Liver (tissue), 9 donors: ENCODE data around the gene PLEKHG4. TPM values are rescaled to one million over a fixed set of nuclear protein-coding genes. Genes with fewer than 3 reads are reported as not detected.
A peak's percentile ranks its signal among the peaks of the same experiment; 100 is the strongest.

Experiments used
- DNase-seq: peaks from one replicate; pipeline ENCODE4 v3.0.0-alpha.2; 2017; ENCODE audit warnings: low spot score
- H3K27ac ChIP-seq, 2 donors: one replicate each; pipeline ENCODE4 v1.7.0; 2013; ENCODE audit warnings: inconsistent platforms in 2 of 2, low read length in 2 of 2, control low read depth in 1 of 2, low read depth in 1 of 2, mild to moderate bottlenecking in 1 of 2
- H3K27me3 ChIP-seq, 4 donors: one replicate each; pipeline versions ENCODE4 v1.6.1 to v1.7.0; 2013; ENCODE audit warnings: low read length in 3 of 4, inconsistent platforms in 1 of 4, mild to moderate bottlenecking in 1 of 4, moderate library complexity in 1 of 4; ENCODE audit not compliant: control insufficient read depth in 4 of 4, insufficient read depth in 4 of 4
- H3K36me3 ChIP-seq, 4 donors: one replicate each; pipeline versions ENCODE4 v1.6.1 to v1.7.0; 2013; ENCODE audit warnings: low read length in 3 of 4, mild to moderate bottlenecking in 3 of 4, low read depth in 1 of 4, moderate library complexity in 1 of 4; ENCODE audit not compliant: control insufficient read depth in 4 of 4, insufficient read depth in 3 of 4
- H3K4me1 ChIP-seq, 4 donors: one replicate each; pipeline versions ENCODE4 v1.6.1 to v1.7.0; 2013; ENCODE audit warnings: low read length in 3 of 4, mild to moderate bottlenecking in 3 of 4, moderate library complexity in 1 of 4; ENCODE audit not compliant: control insufficient read depth in 4 of 4, insufficient read depth in 4 of 4
- H3K4me3 ChIP-seq, 3 donors: one replicate each; pipeline versions ENCODE4 v1.6.1 to v1.7.0; 2013; ENCODE audit warnings: low read length in 3 of 3, control low read depth in 1 of 3, low read depth in 1 of 3, mild to moderate bottlenecking in 1 of 3
- H3K9ac ChIP-seq, 2 donors: one replicate each; pipeline ENCODE4 v1.7.0; 2013; ENCODE audit warnings: low read length in 2 of 2, mild to moderate bottlenecking in 2 of 2, moderate library complexity in 2 of 2, control low read depth in 1 of 2, low read depth in 1 of 2
- H3K9me3 ChIP-seq, 4 donors: one replicate each; pipeline versions ENCODE4 v1.6.1 to v1.7.0; 2013; ENCODE audit warnings: low read length in 3 of 4; ENCODE audit not compliant: control insufficient read depth in 4 of 4
- CTCF ChIP-seq: fragments of 150-350 bp; IDR thresholded peaks from 2 replicates; pipeline ENCODE4 v1.5.1; 2017; ENCODE audit warnings: improper control_type of control experiment, low read depth, low read length; ENCODE audit not compliant: missing input control
- EGR1 ChIP-seq, 2 donors: IDR thresholded peaks; 2 replicates each; pipeline ENCODE4 v1.6.1; 2016 to 2018; ENCODE audit warnings: antibody characterized with exemption in 2 of 2, low read depth in 2 of 2
- FOXA1 ChIP-seq: IDR thresholded peaks from 2 replicates; pipeline ENCODE4 v1.6.1; 2016; ENCODE audit warnings: antibody characterized with exemption
- FOXA2 ChIP-seq: IDR thresholded peaks from 2 replicates; pipeline ENCODE4 v1.6.1; 2016; ENCODE audit warnings: antibody characterized with exemption
- HNF4A ChIP-seq, 2 donors: conservative IDR thresholded peaks; 2 replicates each; pipeline ENCODE4 v1.6.1; 2016; ENCODE audit warnings: antibody characterized with exemption in 2 of 2, mild to moderate bottlenecking in 2 of 2
- HNF4G ChIP-seq: IDR thresholded peaks from 2 replicates; pipeline ENCODE4 v1.6.1; 2016; ENCODE audit warnings: antibody characterized with exemption
- JUND ChIP-seq, 2 donors: IDR thresholded peaks; 2 replicates each; pipeline ENCODE4 v1.6.1; 2016; ENCODE audit warnings: antibody characterized with exemption in 2 of 2
- NR2F2 ChIP-seq: IDR thresholded peaks from 2 replicates; pipeline ENCODE4 v1.6.1; 2016; ENCODE audit warnings: antibody characterized with exemption
- RAD21 ChIP-seq, 2 donors: IDR thresholded peaks; 2 replicates each; pipeline ENCODE4 v1.6.1; 2016; ENCODE audit warnings: antibody characterized with exemption in 2 of 2, mild to moderate bottlenecking in 2 of 2
- REST ChIP-seq: IDR thresholded peaks from 2 replicates; pipeline ENCODE4 v1.6.1; 2016; ENCODE audit warnings: antibody characterized with exemption, mild to moderate bottlenecking
- RXRA ChIP-seq, 2 donors: IDR thresholded peaks; 2 replicates each; pipeline ENCODE4 v1.6.1; 2017 to 2018; ENCODE audit warnings: antibody characterized with exemption in 2 of 2, mild to moderate bottlenecking in 1 of 2
- TAF1 ChIP-seq: conservative IDR thresholded peaks from 2 replicates; pipeline ENCODE4 v1.6.1; 2016; ENCODE audit warnings: antibody characterized with exemption, mild to moderate bottlenecking
- YY1 ChIP-seq: IDR thresholded peaks from 2 replicates; pipeline ENCODE4 v1.6.1; 2016; ENCODE audit warnings: antibody characterized with exemption, mild to moderate bottlenecking
- WGBS: extraction: QIAGEN DNeasy Blood & Tissue Kit; methylation state at CpG from one replicate; pipeline ENCODE4 v1.1.7; 2013; 5-methylcytosine and 5-hydroxymethylcytosine counted together
- polyA plus RNA-seq, 2 donors: library from polyadenylated mRNA; stranded (reverse) in 1 of 2; unstranded in 1 of 2; fragments of 200-250 nt in 1 of 2; fragments of >200 nt in 1 of 2; fragmentation: Nextera tagmentation in 1 of 2; extraction: Ambion mirVana in 1 of 2; gene quantifications; one replicate each; pipeline versions ENCODE4 v1.2.1 to v1.2.3, GENCODE V29; 2013 to 2015
- total RNA-seq, 2 donors: library from RNA; depleted of rRNA; stranded (reverse); fragments of >200 nt; gene quantifications; one replicate each; pipeline ENCODE4 v1.2.3, GENCODE V29; 2014
- TF ChIP-seq, protein P1 (sequence below): IDR thresholded peaks from 2 replicates; pipeline ENCODE4 v1.6.1; 2016; ENCODE audit warnings: antibody characterized with exemption
- TF ChIP-seq, protein P2 (sequence below): IDR thresholded peaks from 2 replicates; pipeline ENCODE4 v1.6.1; 2016; ENCODE audit warnings: antibody characterized with exemption
- donor health status: healthy.
- donor health status: healthy.
- donor health status: healthy.
- donor health status: healthy.
- donor health status: healthy.

PLEKHG4 gene
- total and polyA plus RNA-seq, 4 donors: 0.21 to 2.6 (median 0.68) TPM

DNA sequence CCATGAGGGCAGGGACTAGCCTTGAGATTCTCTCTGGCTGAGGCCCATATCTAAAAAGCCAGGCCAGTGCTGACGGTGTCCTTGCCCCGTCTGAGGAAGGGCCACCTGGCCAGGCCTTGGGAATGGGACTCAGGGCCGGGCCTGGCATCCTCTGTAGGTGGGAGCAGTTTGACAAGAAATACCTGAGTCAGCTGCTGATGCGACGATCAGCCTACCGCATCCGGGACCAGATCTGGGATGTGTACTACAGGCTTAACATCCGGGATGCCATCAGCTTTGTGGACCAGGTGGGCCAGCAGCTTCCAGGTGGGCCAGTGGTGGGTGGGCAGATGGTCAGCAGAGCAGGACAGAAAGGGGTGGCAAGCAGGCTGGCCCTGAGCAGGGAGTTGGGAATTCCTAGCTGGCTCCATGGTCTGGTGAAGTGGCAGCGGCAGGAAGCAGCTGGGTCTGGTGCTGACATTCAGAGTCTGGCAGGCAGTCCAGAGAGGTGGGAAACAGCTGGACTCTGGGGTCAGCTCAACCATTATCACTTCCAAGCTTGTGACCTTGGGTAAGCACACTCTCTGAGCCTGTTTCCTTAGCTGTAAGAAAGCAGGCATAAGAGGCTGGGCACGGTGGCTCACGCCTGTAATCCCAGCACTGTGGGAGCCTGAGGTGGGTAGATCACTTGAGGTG, 21.0 kb upstream of the PLEKHG4 start:
- TF ChIP-seq HNF4A (conservative IDR thresholded peaks at IDR 0.05) (no peak), FOXA1 (no peak)
- Histone ChIP-seq H3K9ac (no peak overlapping the region), H3K27ac (no peak overlapping the region), H3K4me1 (no peaks in the 10 kb centered on the region), H3K4me3 (no peak overlapping the region), H3K9me3 (no peaks in the 10 kb centered on the region), H3K36me3 (no peaks in the 10 kb centered on the region), H3K27me3 (no peaks in the 10 kb centered on the region)
- no peak for DNase-seq
- WGBS: 84% methylated on average over 11 of the region's 11 CpGs

DNA sequence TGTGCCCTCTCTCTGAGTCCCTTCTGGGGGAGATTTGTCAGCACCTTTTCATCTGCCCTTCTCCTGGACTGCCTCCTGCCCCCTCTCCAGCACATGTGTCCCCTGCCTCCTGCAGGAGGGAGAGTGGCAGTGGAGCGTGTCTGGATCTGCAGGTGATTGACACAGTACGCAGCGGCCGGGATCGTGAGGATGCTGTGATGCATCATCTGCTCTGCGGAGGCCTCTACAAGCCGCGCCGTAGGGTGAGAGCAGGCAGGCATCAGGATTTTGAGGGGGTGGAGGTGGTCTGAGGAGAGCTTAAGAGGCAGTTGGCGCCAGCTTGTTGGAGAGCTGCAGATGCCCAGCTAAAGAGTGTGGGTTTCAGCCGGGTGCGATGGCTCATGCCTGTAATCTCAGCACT, 19.6 kb upstream of the PLEKHG4 start:
- DNase-seq: no peak
- H3K27ac ChIP-seq: no peak overlapping the region

GRCh38 chr16:67260426-67261063, 18.8 kb upstream of the PLEKHG4 start:
- H3K27me3 ChIP-seq: no peaks in the 10 kb centered on the region
- no peaks in the 10 kb centered on the region for H3K9me3 ChIP-seq
- H3K36me3 ChIP-seq: no peaks in the 10 kb centered on the region
- H3K4me1 ChIP-seq: no peaks in the 10 kb centered on the region
- DNase-seq: no peak
- H3K9ac ChIP-seq: no peak overlapping the region
- H3K27ac ChIP-seq: no peak overlapping the region
- H3K4me3 ChIP-seq: no peak overlapping the region
- WGBS: 75% methylated on average over 4 of the region's 4 CpGs
- TF ChIP-seq FOXA1 (no peak), JUND (IDR thresholded peaks at IDR 0.05) (no peak), TAF1 (no peak), FOXA2 (no peak), REST (no peak), HNF4G (no peak), YY1 (no peak), RAD21 (IDR thresholded peaks at IDR 0.05) (peak; percentile 74 to 75)

More for the DNA sequence above, 19.6 kb upstream of the PLEKHG4 start:
- H3K9ac ChIP-seq: no peak overlapping the region
- H3K27me3 ChIP-seq: no peaks in the 10 kb centered on the region
- TF ChIP-seq, protein P1, sequence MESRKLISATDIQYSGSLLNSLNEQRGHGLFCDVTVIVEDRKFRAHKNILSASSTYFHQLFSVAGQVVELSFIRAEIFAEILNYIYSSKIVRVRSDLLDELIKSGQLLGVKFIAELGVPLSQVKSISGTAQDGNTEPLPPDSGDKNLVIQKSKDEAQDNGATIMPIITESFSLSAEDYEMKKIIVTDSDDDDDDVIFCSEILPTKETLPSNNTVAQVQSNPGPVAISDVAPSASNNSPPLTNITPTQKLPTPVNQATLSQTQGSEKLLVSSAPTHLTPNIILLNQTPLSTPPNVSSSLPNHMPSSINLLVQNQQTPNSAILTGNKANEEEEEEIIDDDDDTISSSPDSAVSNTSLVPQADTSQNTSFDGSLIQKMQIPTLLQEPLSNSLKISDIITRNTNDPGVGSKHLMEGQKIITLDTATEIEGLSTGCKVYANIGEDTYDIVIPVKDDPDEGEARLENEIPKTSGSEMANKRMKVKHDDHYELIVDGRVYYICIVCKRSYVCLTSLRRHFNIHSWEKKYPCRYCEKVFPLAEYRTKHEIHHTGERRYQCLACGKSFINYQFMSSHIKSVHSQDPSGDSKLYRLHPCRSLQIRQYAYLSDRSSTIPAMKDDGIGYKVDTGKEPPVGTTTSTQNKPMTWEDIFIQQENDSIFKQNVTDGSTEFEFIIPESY: no peak
- TF ChIP-seq HNF4A (conservative IDR thresholded peaks at IDR 0.05) (no peak), HNF4G (no peak), CTCF (no peak), NR2F2 (no peak), RXRA (IDR thresholded peaks at IDR 0.05) (no peak), EGR1 (IDR thresholded peaks at IDR 0.05; ENCODE audit: low read depth in 2 of 2) (no peak)
- TF ChIP-seq, protein P2, sequence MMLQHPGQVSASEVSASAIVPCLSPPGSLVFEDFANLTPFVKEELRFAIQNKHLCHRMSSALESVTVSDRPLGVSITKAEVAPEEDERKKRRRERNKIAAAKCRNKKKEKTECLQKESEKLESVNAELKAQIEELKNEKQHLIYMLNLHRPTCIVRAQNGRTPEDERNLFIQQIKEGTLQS: no peak
- H3K4me1 ChIP-seq: no peaks in the 10 kb centered on the region
- no peak overlapping the region for H3K4me3 ChIP-seq
- 94% methylated on average over 12 of the region's 12 CpGs for WGBS
- no peaks in the 10 kb centered on the region for H3K9me3 ChIP-seq
- no peaks in the 10 kb centered on the region for H3K36me3 ChIP-seq
